Mesenteric fat pad (tissue), 1 donor: ENCODE measurements around the gene ADIG. TPM values are rescaled to one million over a fixed set of nuclear protein-coding genes. Genes with fewer than 3 reads are reported as not detected.

Experiments used
- DNase-seq: peaks from one replicate; pipeline ENCODE4 v3.0.0-alpha.2; 2020; ENCODE audit warnings: low spot score
- total RNA-seq: library from RNA; stranded (reverse); fragmentation: NEBNext Ultra II Directional; extraction: Animal tissue kit (Norgen Biotek cat#: 25700); gene quantifications from one replicate; pipeline ENCODE4 v1.2.1, GENCODE V29; 2021
- donor health status: DM: yes; HTN: yes; CAD: no.

Gene ADIG
- total RNA-seq, 1 donor from 2014 or later = not detected

GRCh38 chr20:38630727-38631126 is 49.7 kb downstream of the ADIG start:
- DNase-seq = no peak

DNA sequence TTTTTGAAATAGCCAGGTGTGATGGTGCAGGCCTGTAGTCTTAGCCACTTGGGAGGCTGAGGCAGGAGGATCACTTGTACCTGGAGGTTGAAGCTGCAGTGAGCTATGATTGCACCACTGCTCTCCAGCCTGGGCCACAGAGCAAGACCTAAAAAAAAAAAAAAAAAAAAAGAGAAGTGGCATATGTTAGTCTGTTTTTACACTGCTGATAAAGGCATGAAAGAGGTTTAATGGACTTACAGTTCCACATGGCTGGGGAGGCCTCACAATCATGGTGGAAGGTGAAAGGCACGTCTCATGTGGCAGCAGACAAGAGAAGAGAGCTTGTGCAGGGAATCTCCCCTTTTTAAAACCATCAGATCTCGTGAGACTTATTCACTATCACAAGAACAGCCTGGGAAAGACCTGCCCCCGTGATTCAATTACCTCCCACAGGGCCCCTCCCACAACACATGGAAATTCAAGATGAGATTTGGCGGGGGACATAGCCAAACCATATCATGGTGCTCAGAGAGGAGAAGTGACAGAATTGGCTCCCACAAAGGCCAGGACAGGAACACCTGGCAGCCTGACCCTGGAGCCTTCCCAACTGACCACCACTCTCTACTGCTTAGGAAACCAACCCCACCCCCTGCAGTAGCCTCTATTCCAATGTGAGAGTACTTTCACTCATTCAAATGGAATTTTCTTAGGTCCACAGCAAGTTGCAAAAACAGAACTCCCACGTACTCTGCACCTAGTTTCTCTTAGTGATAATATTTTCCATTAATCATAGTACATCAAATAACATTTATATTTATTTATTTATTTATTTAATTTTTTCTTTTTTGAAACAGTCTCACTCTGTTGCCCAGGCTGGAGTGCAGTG is 50.4 kb downstream of the ADIG start:
- no peak for DNase-seq

GRCh38 chr20:38633577-38634093 is 52.6 kb downstream of the ADIG start:
- no peak for DNase-seq

GRCh38 chr20:38635721-38636288 is 54.8 kb downstream of the ADIG start:
- no peak for DNase-seq

Other genes starting within 250 kb of the ADIG start
- gene LBP, start 234.7 kb upstream of the ADIG start, total RNA-seq = 59.3 TPM
- gene SNHG17, start 145.9 kb upstream of the ADIG start, total RNA-seq = 63.9 TPM
- 29.7 TPM for gene RALGAPB, start 108.4 kb upstream of the ADIG start, total RNA-seq
- not detected for gene ARHGAP40, start 20.6 kb downstream of the ADIG start, total RNA-seq
- gene SLC32A1, start 143.3 kb downstream of the ADIG start, total RNA-seq = not detected
- gene ACTR5, start 167.3 kb downstream of the ADIG start, total RNA-seq = 6.3 TPM
- 24.3 TPM for gene PPP1R16B, start 224.5 kb downstream of the ADIG start, total RNA-seq